ENCODE data around the gene BRCA1. TPM values are rescaled to one million over a fixed set of nuclear protein-coding genes. Genes with fewer than 3 reads are reported as not detected.

BRCA1 gene
- total RNA-seq, 2 donors from 2014 or later = 8.6 to 21.1 TPM

GRCh38 chr17:43126911-43127290 lies 1.7 kb upstream of the BRCA1 start:
- Histone ChIP-seq H3K4me3 (no peak overlapping the region), H3K27ac (no peak overlapping the region), H3K4me1 (ENCODE audit: control insufficient read depth in 1 of 2, low read depth in 2 of 2) (peaks cover 20 to 33% of the 10 kb centered on the region in 2 donors), H3K36me3 (no peaks in the 10 kb centered on the region), H3K9me3 (no peaks in the 10 kb centered on the region), H3K27me3 (replicated peaks; ENCODE audit: insufficient read depth) (no peaks in the 10 kb centered on the region)
- TF ChIP-seq CTCF (IDR thresholded peaks at IDR 0.05) = no peak
- no peak for DNase-seq (ENCODE audit: low spot score)
- no peak for ATAC-seq (ENCODE audit: insufficient number of reproducible peaks, low FRiP score, low read depth)

GRCh38 chr17:43125967-43126910 lies 1.1 kb upstream of the BRCA1 start:
- H3K27ac ChIP-seq = peak overlapping the region; percentile 75 to 87
- no peaks in the 10 kb centered on the region for H3K27me3 ChIP-seq (replicated peaks; ENCODE audit: insufficient read depth)
- peaks cover 20 to 33% of the 10 kb centered on the region in 2 donors for H3K4me1 ChIP-seq (ENCODE audit: control insufficient read depth in 1 of 2, low read depth in 2 of 2)
- H3K9me3 ChIP-seq = no peaks in the 10 kb centered on the region
- no peak for ATAC-seq (ENCODE audit: insufficient number of reproducible peaks, low FRiP score, low read depth)
- H3K4me3 ChIP-seq = peak overlapping the region; percentile 89
- no peaks in the 10 kb centered on the region for H3K36me3 ChIP-seq
- no peak for DNase-seq (ENCODE audit: low spot score)
- TF ChIP-seq CTCF (IDR thresholded peaks at IDR 0.05) = no peak

GRCh38 chr17:43118679-43119615 lies 6.2 kb downstream of the BRCA1 start:
- Histone ChIP-seq H3K4me1 (ENCODE audit: control insufficient read depth in 1 of 2, low read depth in 2 of 2) (no peaks in the 10 kb centered on the region), H3K27me3 (replicated peaks; ENCODE audit: insufficient read depth) (no peaks in the 10 kb centered on the region), H3K9me3 (no peaks in the 10 kb centered on the region), H3K27ac (no peak overlapping the region), H3K4me3 (no peak overlapping the region), H3K36me3 (no peaks in the 10 kb centered on the region)
- ATAC-seq (ENCODE audit: insufficient number of reproducible peaks, low FRiP score, low read depth) (no peak), DNase-seq (ENCODE audit: low spot score) (no peak)
- no peak for TF ChIP-seq CTCF (IDR thresholded peaks at IDR 0.05)

- Histone ChIP-seq H3K27me3 (replicated peaks; ENCODE audit: insufficient read depth) (no peaks in the 10 kb centered on the region), H3K4me3 (no peak overlapping the region), H3K36me3 (no peaks in the 10 kb centered on the region), H3K4me1 (ENCODE audit: control insufficient read depth in 1 of 2, low read depth in 2 of 2) (no peaks in the 10 kb centered on the region), H3K27ac (no peak overlapping the region), H3K9me3 (no peaks in the 10 kb centered on the region)
- DNase-seq (ENCODE audit: low spot score) (no peak), ATAC-seq (ENCODE audit: insufficient number of reproducible peaks, low FRiP score, low read depth) (no peak)
- TF ChIP-seq CTCF (IDR thresholded peaks at IDR 0.05) = no peak
Measured at GRCh38 chr17:43114151-43114552, 11.0 kb downstream of the BRCA1 start.

- no peaks in the 10 kb centered on the region for H3K27me3 ChIP-seq (replicated peaks; ENCODE audit: insufficient read depth)
- no peak for ATAC-seq (ENCODE audit: insufficient number of reproducible peaks, low FRiP score, low read depth)
- TF ChIP-seq CTCF (IDR thresholded peaks at IDR 0.05) = no peak
- no peak overlapping the region for H3K4me3 ChIP-seq
- no peaks in the 10 kb centered on the region for H3K36me3 ChIP-seq
- DNase-seq (ENCODE audit: low spot score) = no peak
- H3K4me1 ChIP-seq (ENCODE audit: control insufficient read depth in 1 of 2, low read depth in 2 of 2) = no peaks in the 10 kb centered on the region
- no peaks in the 10 kb centered on the region for H3K9me3 ChIP-seq
- H3K27ac ChIP-seq = no peak overlapping the region
Measured at GRCh38 chr17:43106552-43106951, 18.6 kb downstream of the BRCA1 start.

All from thoracic aorta (tissue), 2 donors.